Trophoblast cell (in vitro differentiated cells and primary cell): Measurements from ENCODE around the gene COA7.
"Not testable (repeated sequence)": the region's sequence is repeated elsewhere in the genome, so short reads cannot be mapped to it uniquely, and the experiment has no call there.

ENCODE experiments used
- DNase-seq, 2 donors: peaks; one replicate each; pipeline ENCODE4 v3.0.0-alpha.2; 2016
- H2AFZ ChIP-seq: 2 replicates; pipeline ENCODE4 v1.6.1; 2013; ENCODE audit warnings: low read length, moderate library complexity, mild to moderate bottlenecking; ENCODE audit not compliant: insufficient read depth, poor library complexity
- H2AK5ac ChIP-seq: 2 replicates; pipeline ENCODE4 v1.6.1; 2013; ENCODE audit warnings: mild to moderate bottlenecking, low read length
- H2BK120ac ChIP-seq: 2 replicates; pipeline ENCODE4 v1.6.1; 2013; ENCODE audit warnings: low read length, mild to moderate bottlenecking, moderate library complexity; ENCODE audit not compliant: insufficient read depth, poor library complexity
- H2BK12ac ChIP-seq: 2 replicates; pipeline ENCODE4 v1.6.1; 2013; ENCODE audit warnings: mild to moderate bottlenecking, low read length, moderate library complexity
- H2BK5ac ChIP-seq: 2 replicates; pipeline ENCODE4 v1.6.1; 2013; ENCODE audit warnings: low read length, low read depth, moderate library complexity, mild to moderate bottlenecking; ENCODE audit not compliant: poor library complexity
- H3K14ac ChIP-seq: 2 replicates; pipeline ENCODE4 v1.6.1; 2013; ENCODE audit warnings: mild to moderate bottlenecking, low read length
- H3K18ac ChIP-seq: 2 replicates; pipeline ENCODE4 v1.6.1; 2013; ENCODE audit warnings: mild to moderate bottlenecking, low read length
- H3K23ac ChIP-seq: 2 replicates; pipeline ENCODE4 v1.6.1; 2013; ENCODE audit warnings: low read length
- H3K27ac ChIP-seq: 2 replicates; pipeline ENCODE4 v1.5.1; 2013; ENCODE audit warnings: low read depth, mild to moderate bottlenecking, inconsistent platforms, low read length, moderate library complexity
- H3K27me3 ChIP-seq: 2 replicates; pipeline ENCODE4 v1.6.1; 2013; ENCODE audit warnings: inconsistent platforms, mild to moderate bottlenecking, low read length, moderate library complexity; ENCODE audit not compliant: insufficient read depth
- H3K36me3 ChIP-seq, 2 experiments: 1 replicate in 1 of 2; 2 replicates in 1 of 2; pipeline ENCODE4 v1.6.1; 2013; ENCODE audit warnings: low read length in 2 of 2, mild to moderate bottlenecking in 2 of 2, moderate library complexity in 1 of 2; ENCODE audit not compliant: insufficient read depth in 2 of 2, control insufficient read depth in 1 of 2
- H3K4ac ChIP-seq: 2 replicates; pipeline ENCODE4 v1.6.1; 2013; ENCODE audit warnings: low read depth, mild to moderate bottlenecking, low read length, moderate library complexity
- H3K4me1 ChIP-seq, 2 experiments: 1 replicate in 1 of 2; 2 replicates in 1 of 2; pipeline ENCODE4 v1.6.1; 2013; ENCODE audit warnings: low read length in 2 of 2, mild to moderate bottlenecking in 2 of 2, moderate library complexity in 1 of 2; ENCODE audit not compliant: insufficient read depth in 2 of 2, control insufficient read depth in 1 of 2
- H3K4me2 ChIP-seq: 2 replicates; pipeline ENCODE4 v1.6.1; 2013; ENCODE audit warnings: inconsistent platforms, mild to moderate bottlenecking, low read length, moderate library complexity
- H3K4me3 ChIP-seq: 2 replicates; pipeline ENCODE4 v1.5.1; 2013; ENCODE audit warnings: mild to moderate bottlenecking, low read depth, low read length, inconsistent platforms
- H3K79me1 ChIP-seq: one replicate; pipeline ENCODE4 v1.6.1; 2013; ENCODE audit warnings: low read length
- H3K79me2 ChIP-seq: 2 replicates; pipeline ENCODE4 v1.6.1; 2013; ENCODE audit warnings: low read length, mild to moderate bottlenecking; ENCODE audit not compliant: control insufficient read depth, insufficient read depth, poor library complexity
- H3K9ac ChIP-seq: 2 replicates; pipeline ENCODE4 v1.6.1; 2013; ENCODE audit warnings: mild to moderate bottlenecking, low read length
- H3K9me3 ChIP-seq: 2 replicates; pipeline ENCODE4 v1.6.1; 2013; ENCODE audit warnings: low read depth, mild to moderate bottlenecking, control low read depth, inconsistent platforms, low read length; ENCODE audit not compliant: insufficient read depth
- H4K12ac ChIP-seq: 2 replicates; pipeline ENCODE4 v1.6.1; 2013; ENCODE audit warnings: low read depth, mild to moderate bottlenecking, low read length, moderate library complexity
- H4K8ac ChIP-seq: 2 replicates; pipeline ENCODE4 v1.6.1; 2013; ENCODE audit warnings: low read depth, mild to moderate bottlenecking, low read length, moderate library complexity
- H4K91ac ChIP-seq: one replicate; pipeline ENCODE4 v1.6.1; 2013; ENCODE audit warnings: low read depth, mild to moderate bottlenecking, low read length, moderate library complexity
- WGBS: extraction: QIAGEN DNeasy Blood & Tissue Kit; methylation state at CpG from one replicate; pipeline ENCODE4 v1.1.7; 2013; ENCODE audit warnings: missing lambda C conversion rate; ENCODE audit not compliant: insufficient read length, insufficient coverage; ENCODE audit errors: extremely low coverage; 5-methylcytosine and 5-hydroxymethylcytosine counted together

Gene COA7

GRCh38 chr1:52702886-52703787 is 5.0 kb upstream of the COA7 start:
- peak overlapping the region; percentile 61 for H4K8ac ChIP-seq
- no peak overlapping the region for H4K12ac ChIP-seq
- no peak overlapping the region for H3K14ac ChIP-seq
- H2BK5ac ChIP-seq: no peak overlapping the region
- no peaks in the 10 kb centered on the region for H3K27me3 ChIP-seq
- H3K9me3 ChIP-seq: no peaks in the 10 kb centered on the region
- peak; percentile 90 for DNase-seq
- H3K79me1 ChIP-seq: peaks cover 10% of the 10 kb centered on the region
- H3K9ac ChIP-seq: peak overlapping the region; percentile 43
- no peak overlapping the region for H3K18ac ChIP-seq
- peak overlapping the region; percentile 82 for H3K4me3 ChIP-seq
- peaks cover 12 to 16% of the 10 kb centered on the region in 2 experiments for H3K4me1 ChIP-seq
- peak overlapping the region; percentile 24 for H3K27ac ChIP-seq
- WGBS: no CpG with 5 or more reads among the region's 35 CpGs
- H3K4me2 ChIP-seq: peak overlapping the region; percentile 93
- H2AFZ ChIP-seq: peak overlapping the region; percentile 66
- H2BK120ac ChIP-seq: no peak overlapping the region
- H3K4ac ChIP-seq: no peak overlapping the region
- H3K36me3 ChIP-seq: no peaks in the 10 kb centered on the region
- peak overlapping the region; percentile 5 for H4K91ac ChIP-seq
- no peak overlapping the region for H2AK5ac ChIP-seq
- H3K23ac ChIP-seq: no peak overlapping the region
- no peaks in the 10 kb centered on the region for H3K79me2 ChIP-seq
- H2BK12ac ChIP-seq: no peak overlapping the region

- no peak overlapping the region for H2AK5ac ChIP-seq
- no peak overlapping the region for H3K9ac ChIP-seq
- H3K14ac ChIP-seq: no peak overlapping the region
- no peak overlapping the region for H4K12ac ChIP-seq
- no peak overlapping the region for H2BK12ac ChIP-seq
- no peak for DNase-seq
- no peak overlapping the region for H3K27ac ChIP-seq
- H2BK120ac ChIP-seq: no peak overlapping the region
- H3K9me3 ChIP-seq: peaks cover 2% of the 10 kb centered on the region
- H3K27me3 ChIP-seq: no peaks in the 10 kb centered on the region
- H3K79me1 ChIP-seq: peaks cover 6% of the 10 kb centered on the region
- WGBS: 100% methylated on average over 1 of the region's 7 CpGs
- H3K4me1 ChIP-seq: peaks cover 0 to 3% of the 10 kb centered on the region in 2 experiments
- peaks cover 6% of the 10 kb centered on the region for H3K79me2 ChIP-seq
- H2BK5ac ChIP-seq: no peak overlapping the region
- H3K4me3 ChIP-seq: no peak overlapping the region
- no peak overlapping the region for H4K91ac ChIP-seq
- H3K23ac ChIP-seq: no peak overlapping the region
- H4K8ac ChIP-seq: no peak overlapping the region
- H2AFZ ChIP-seq: no peak overlapping the region
- H3K36me3 ChIP-seq: peaks cover 14 to 16% of the 10 kb centered on the region in 2 experiments
- H3K4ac ChIP-seq: no peak overlapping the region
- H3K4me2 ChIP-seq: no peak overlapping the region
- H3K18ac ChIP-seq: no peak overlapping the region
These were observed 2.5 kb downstream of the COA7 start for GRCh38 chr1:52695627-52696026.

- no peak overlapping the region for H3K9ac ChIP-seq
- peaks cover 14 to 16% of the 10 kb centered on the region in 2 experiments for H3K36me3 ChIP-seq
- H4K8ac ChIP-seq: no peak overlapping the region
- H3K9me3 ChIP-seq: peaks cover 2% of the 10 kb centered on the region
- no peaks in the 10 kb centered on the region for H3K27me3 ChIP-seq
- no peak overlapping the region for H2AFZ ChIP-seq
- H2BK12ac ChIP-seq: no peak overlapping the region
- no peak overlapping the region for H4K12ac ChIP-seq
- H3K4ac ChIP-seq: no peak overlapping the region
- DNase-seq: no peak
- WGBS: no CpG with 5 or more reads among the region's 1 CpG
- peaks cover 6% of the 10 kb centered on the region for H3K79me2 ChIP-seq
- H3K4me2 ChIP-seq: no peak overlapping the region
- no peak overlapping the region for H2AK5ac ChIP-seq
- H2BK5ac ChIP-seq: no peak overlapping the region
- H3K79me1 ChIP-seq: peaks cover 6% of the 10 kb centered on the region
- H3K18ac ChIP-seq: no peak overlapping the region
- H3K23ac ChIP-seq: no peak overlapping the region
- H3K4me3 ChIP-seq: no peak overlapping the region
- no peak overlapping the region for H4K91ac ChIP-seq
- no peak overlapping the region for H3K27ac ChIP-seq
- no peak overlapping the region for H3K14ac ChIP-seq
- no peak overlapping the region for H2BK120ac ChIP-seq
- peaks cover 0 to 3% of the 10 kb centered on the region in 2 experiments for H3K4me1 ChIP-seq
These were observed 4.3 kb downstream of the COA7 start for GRCh38 chr1:52693843-52694242.

- H3K4me3 ChIP-seq, H3K4me2 ChIP-seq, H4K12ac ChIP-seq, H4K8ac ChIP-seq, H3K4me1 ChIP-seq, H3K79me2 ChIP-seq, H3K79me1 ChIP-seq, H3K23ac ChIP-seq, H3K9ac ChIP-seq, H2BK5ac ChIP-seq, H2BK120ac ChIP-seq, H2AFZ ChIP-seq, H2BK12ac ChIP-seq, H3K27ac ChIP-seq, H3K9me3 ChIP-seq, H3K14ac ChIP-seq, H3K18ac ChIP-seq, H3K27me3 ChIP-seq, H3K4ac ChIP-seq, DNase-seq, H2AK5ac ChIP-seq, H4K91ac ChIP-seq: not testable (repeated sequence)
- H3K36me3 ChIP-seq: peaks cover 14 to 18% of the 10 kb centered on the region in 2 experiments
- WGBS: no CpG with 5 or more reads among the region's 10 CpGs
These were observed 4.8 kb downstream of the COA7 start for GRCh38 chr1:52693351-52693750.
